ENCODE data around the gene RBM24.

The RBM24 gene

DNA sequence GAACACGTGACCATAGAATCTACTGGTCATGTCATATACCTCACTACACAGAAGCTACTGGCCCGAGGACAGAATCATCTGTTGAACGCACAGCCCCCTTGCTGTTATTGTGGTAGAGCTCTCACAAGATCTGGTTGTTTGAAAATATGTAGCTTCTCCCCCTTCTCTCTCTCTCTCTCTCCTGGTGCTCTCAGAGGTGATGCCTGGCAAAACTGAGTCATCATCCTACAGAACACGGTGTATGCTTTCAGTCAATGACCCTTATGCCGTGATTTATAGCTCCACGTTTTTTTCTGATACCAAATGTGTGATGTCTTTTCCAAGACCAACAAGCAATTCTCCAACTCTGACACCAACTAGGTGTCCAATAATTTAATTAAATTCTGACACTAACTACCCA, 13.0 kb upstream of the RBM24 start:
- DNase-seq (ENCODE audit: low read depth), result no peak
- TF ChIP-seq MYC (IDR thresholded peaks at IDR 0.05; ENCODE audit: low read depth, low read length) (no peak), POLR2A (IDR thresholded peaks at IDR 0.05; ENCODE audit: extremely low read depth, insufficient read length) (no peak)
- TF ChIP-seq, protein P1, sequence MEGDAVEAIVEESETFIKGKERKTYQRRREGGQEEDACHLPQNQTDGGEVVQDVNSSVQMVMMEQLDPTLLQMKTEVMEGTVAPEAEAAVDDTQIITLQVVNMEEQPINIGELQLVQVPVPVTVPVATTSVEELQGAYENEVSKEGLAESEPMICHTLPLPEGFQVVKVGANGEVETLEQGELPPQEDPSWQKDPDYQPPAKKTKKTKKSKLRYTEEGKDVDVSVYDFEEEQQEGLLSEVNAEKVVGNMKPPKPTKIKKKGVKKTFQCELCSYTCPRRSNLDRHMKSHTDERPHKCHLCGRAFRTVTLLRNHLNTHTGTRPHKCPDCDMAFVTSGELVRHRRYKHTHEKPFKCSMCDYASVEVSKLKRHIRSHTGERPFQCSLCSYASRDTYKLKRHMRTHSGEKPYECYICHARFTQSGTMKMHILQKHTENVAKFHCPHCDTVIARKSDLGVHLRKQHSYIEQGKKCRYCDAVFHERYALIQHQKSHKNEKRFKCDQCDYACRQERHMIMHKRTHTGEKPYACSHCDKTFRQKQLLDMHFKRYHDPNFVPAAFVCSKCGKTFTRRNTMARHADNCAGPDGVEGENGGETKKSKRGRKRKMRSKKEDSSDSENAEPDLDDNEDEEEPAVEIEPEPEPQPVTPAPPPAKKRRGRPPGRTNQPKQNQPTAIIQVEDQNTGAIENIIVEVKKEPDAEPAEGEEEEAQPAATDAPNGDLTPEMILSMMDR (IDR thresholded peaks at IDR 0.05; ENCODE audit: low read depth, low read length), result no peak
- TF ChIP-seq, protein P2, sequence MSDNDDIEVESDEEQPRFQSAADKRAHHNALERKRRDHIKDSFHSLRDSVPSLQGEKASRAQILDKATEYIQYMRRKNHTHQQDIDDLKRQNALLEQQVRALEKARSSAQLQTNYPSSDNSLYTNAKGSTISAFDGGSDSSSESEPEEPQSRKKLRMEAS (IDR thresholded peaks at IDR 0.05; ENCODE audit: low read depth, low read length), result no peak
- H3K4me3 ChIP-seq (ENCODE audit: low read depth, low read length), result no peak overlapping the region

DNA sequence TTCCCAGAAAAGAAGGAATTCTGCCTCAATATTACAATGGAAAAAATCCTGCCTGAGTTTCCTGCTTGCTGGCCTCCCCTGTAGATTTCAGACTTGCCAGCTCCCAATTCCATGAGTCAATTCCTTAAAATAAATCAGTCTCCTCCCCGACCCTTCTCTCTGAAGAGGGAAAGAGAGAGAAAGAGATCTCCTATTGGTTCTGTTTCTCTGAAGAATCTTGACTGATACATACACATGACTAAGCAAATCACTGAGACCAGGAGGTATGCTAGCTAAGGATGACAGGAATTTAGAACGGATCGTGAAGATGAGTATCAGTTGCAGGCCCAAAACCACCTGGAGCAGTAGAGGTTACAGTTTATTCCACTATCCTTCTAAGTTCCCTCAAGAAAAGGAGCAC, 11.3 kb upstream of the RBM24 start:
- TF ChIP-seq, protein P1 (IDR thresholded peaks at IDR 0.05; ENCODE audit: low read depth, low read length), result no peak
- TF ChIP-seq, protein P2 (IDR thresholded peaks at IDR 0.05; ENCODE audit: low read depth, low read length), result no peak
- TF ChIP-seq MYC (IDR thresholded peaks at IDR 0.05; ENCODE audit: low read depth, low read length) (no peak), POLR2A (IDR thresholded peaks at IDR 0.05; ENCODE audit: extremely low read depth, insufficient read length) (no peak)
- no peak for DNase-seq (ENCODE audit: low read depth)
- H3K4me3 ChIP-seq (ENCODE audit: low read depth, low read length), result no peak overlapping the region

DNA sequence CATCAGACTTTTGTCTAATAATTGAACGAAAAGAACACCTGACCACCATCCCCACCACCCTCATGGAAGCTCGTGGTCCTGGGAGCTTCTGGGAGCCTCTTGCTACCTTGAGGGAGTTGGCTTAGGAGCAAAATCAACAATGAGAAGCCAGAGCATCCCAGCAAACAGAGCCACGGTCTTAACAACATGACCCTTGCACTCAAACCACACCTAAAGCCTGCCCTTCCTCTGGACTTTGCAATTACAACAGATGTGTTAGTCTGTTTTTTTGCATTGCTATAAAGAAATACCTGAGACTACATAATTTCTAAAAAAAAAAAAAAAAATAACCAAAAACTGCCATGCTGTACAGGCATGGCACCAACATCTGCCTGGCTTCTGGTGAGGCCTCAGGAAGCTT, 9.5 kb upstream of the RBM24 start:
- TF ChIP-seq MYC (IDR thresholded peaks at IDR 0.05; ENCODE audit: low read depth, low read length) (no peak), POLR2A (IDR thresholded peaks at IDR 0.05; ENCODE audit: extremely low read depth, insufficient read length) (no peak)
- TF ChIP-seq, protein P2 (IDR thresholded peaks at IDR 0.05; ENCODE audit: low read depth, low read length), result no peak
- TF ChIP-seq, protein P1 (IDR thresholded peaks at IDR 0.05; ENCODE audit: low read depth, low read length), result no peak
- no peak overlapping the region for H3K4me3 ChIP-seq (ENCODE audit: low read depth, low read length)
- no peak for DNase-seq (ENCODE audit: low read depth)

DNA sequence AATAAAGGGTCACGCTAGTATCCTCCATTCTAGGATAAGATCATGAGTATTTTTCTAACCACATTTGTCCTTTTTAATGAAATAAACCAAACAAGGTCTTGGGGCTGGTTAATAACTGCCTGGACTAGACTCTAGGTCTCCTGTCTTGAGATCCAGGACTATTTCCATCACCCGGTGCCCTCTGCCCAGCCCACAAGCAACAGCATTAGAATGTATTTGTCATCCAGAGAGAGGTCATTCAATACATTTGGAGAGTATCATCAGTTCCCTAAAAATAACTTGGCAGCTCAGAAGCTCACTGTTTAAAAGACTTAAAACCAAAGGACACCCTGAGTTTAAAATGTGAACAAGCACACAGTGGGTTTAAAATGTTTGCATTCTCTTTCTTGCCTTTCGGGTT, 4.4 kb upstream of the RBM24 start:
- no peak overlapping the region for H3K4me3 ChIP-seq (ENCODE audit: low read depth, low read length)
- no peak for TF ChIP-seq POLR2A (IDR thresholded peaks at IDR 0.05; ENCODE audit: extremely low read depth, insufficient read length)
- TF ChIP-seq, protein P2 (IDR thresholded peaks at IDR 0.05; ENCODE audit: low read depth, low read length), result no peak
- no peak for DNase-seq (ENCODE audit: low read depth)

DNA sequence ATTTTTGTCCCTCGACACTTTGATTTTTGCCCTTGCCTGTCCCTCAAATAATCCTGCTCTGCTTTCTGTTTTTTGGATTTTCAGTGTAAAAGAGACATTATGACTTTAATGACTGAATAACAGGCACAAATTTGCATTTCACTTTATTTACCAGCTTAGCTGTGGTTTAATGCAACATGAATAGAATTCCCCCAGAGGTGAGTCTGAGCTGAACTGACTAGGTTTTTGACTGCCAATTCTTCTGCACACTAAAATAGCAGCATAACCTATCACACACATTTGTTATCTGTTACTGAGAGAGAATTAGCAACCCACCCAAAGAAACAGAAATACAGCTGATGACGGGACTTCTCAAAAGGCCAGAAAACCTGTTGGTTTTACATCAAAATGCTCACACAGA, 3.9 kb upstream of the RBM24 start:
- no peak for TF ChIP-seq MYC (IDR thresholded peaks at IDR 0.05; ENCODE audit: low read depth, low read length)
- TF ChIP-seq, protein P2 (IDR thresholded peaks at IDR 0.05; ENCODE audit: low read depth, low read length), result no peak
- TF ChIP-seq, protein P1 (IDR thresholded peaks at IDR 0.05; ENCODE audit: low read depth, low read length), result no peak
- TF ChIP-seq POLR2A (IDR thresholded peaks at IDR 0.05; ENCODE audit: extremely low read depth, insufficient read length), result no peak
- no peak overlapping the region for H3K4me3 ChIP-seq (ENCODE audit: low read depth, low read length)
- no peak for DNase-seq (ENCODE audit: low read depth)

DNA sequence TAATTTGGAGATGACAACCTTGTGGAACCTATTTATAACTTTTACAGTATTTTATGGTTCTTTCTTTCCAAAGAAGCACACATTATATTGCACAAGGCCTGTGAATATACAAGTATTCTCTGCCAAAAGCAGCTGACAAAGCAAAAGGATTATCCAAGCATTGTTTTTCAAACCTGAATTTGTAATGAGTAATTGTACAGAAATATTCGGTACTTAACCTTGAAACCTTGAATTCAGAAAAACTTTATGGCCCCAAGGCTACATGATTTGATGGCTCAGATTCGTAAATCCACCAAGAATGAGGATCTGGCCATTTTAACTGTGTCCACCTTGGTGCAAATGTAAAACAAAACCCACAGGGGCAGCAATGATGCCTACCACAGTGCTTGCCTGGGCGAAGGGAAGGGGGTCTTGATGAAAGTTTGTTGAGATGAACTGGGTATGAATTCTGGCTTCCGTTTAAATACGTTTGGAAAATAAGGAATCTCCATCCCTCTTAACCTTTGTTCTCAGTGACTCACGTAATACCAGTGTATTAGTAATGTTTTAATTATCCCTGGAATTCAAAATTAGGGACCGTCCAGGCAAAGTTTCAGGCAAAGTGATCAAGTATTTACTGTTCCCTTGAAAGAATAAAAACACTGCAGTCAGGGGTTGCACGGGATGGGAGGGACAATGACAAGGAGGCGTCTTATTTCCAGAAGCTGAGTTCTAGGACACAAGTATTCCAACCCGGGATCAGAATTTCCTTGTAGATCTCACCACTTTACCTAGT, 2.7 kb upstream of the RBM24 start:
- no peak overlapping the region for H3K4me3 ChIP-seq (ENCODE audit: low read depth, low read length)
- TF ChIP-seq MYC (IDR thresholded peaks at IDR 0.05; ENCODE audit: low read depth, low read length), result no peak
- TF ChIP-seq, protein P1 (IDR thresholded peaks at IDR 0.05; ENCODE audit: low read depth, low read length), result no peak
- no peak for TF ChIP-seq POLR2A (IDR thresholded peaks at IDR 0.05; ENCODE audit: extremely low read depth, insufficient read length)
- TF ChIP-seq, protein P2 (IDR thresholded peaks at IDR 0.05; ENCODE audit: low read depth, low read length), result no peak
- no peak for DNase-seq (ENCODE audit: low read depth)
